ENCODE measurements around the gene THEM4. TPM values are rescaled to one million over a fixed set of nuclear protein-coding genes. Genes with fewer than 3 reads are reported as not detected.
"Not testable (repeated sequence)": the region's sequence is repeated elsewhere in the genome, so short reads cannot be mapped to it uniquely, and the experiment has no call there.

Gene THEM4
- polyA plus RNA-seq, 1 donor, result 16.1 TPM

DNA sequence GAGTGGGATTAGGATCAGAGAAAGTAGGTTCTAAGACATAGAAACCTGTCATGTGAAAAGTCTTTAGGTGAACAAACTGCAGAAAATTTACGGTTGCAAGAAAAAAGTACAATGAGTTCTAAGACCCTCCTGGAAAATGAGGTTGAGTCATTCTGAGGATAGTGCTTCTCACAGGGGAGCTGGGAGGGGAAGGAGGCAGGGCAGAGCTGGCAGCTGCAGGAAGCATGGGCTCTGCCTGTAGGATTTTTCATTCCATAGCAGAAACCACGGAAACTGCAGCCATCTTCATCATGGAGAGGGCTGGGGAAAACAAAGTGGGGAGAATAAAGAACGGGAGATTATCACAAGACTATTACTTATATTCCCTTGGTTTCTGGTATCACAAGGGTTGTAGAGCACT, 25.8 kb upstream of the THEM4 start:
- DNase-seq (ENCODE audit: low read depth), result no peak

DNA sequence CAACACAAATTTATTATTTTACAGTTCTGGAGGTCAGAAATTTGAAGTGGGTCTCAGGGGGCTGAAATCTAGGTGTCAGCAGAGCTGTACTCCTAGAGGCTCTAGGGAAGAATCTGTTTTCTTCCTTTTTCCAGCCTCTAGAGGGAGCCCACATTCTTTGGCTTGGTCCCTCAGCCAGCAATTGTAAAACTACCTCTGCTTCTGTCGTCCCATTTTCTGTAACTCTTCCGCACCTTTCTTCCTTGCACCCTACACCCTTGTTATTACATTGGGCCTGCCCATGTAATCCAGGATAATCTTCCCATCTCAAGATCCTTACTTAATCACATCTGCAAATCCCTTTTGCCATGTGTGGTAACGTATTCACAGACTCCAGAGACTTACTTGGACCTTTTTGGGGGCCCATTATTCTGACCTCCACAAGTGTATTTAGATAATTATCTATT, 24.8 kb upstream of the THEM4 start:
- no peak for DNase-seq (ENCODE audit: low read depth)

DNA sequence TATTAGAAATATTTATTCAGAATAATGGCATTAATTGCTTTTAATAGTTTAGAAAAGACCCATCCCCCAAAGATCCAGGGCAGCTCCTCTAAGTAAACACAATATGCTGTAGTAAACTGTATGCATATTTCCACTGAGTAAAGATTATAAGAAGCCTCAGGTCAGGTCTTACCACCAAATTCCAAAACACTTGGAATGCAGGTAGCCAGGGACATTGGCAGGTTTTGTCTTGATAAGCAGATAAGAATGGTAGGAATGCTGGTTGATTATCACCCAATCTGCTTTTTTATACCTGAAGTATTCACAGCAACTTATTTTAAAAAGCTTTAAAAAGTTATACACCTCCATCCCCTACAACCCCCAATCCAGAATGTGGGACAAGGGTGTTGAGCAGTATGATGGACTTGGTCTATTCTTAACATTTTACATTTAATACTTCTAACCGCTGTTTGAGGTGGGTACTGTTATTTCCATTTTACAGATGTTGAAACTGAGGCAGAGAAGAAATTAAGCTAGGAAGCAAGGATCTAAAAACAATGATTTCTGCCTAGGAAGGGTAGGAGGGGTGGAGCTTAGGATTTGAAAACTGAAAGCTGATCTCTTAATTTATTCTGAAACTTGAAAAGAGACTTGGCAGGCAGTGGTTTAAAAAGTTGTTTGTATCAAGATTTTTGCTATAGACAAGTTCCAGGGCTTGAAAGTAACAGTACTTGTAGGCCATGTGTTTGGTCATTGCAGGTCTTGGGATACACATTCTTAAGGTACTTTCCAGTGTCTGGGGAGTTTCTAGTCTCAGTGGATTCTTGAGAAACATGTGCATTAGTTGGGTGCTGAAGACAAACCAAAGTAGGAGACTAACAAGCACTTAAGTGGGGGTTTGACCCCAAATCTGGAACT, 15.6 kb upstream of the THEM4 start:
- no peak for DNase-seq (ENCODE audit: low read depth)

DNA sequence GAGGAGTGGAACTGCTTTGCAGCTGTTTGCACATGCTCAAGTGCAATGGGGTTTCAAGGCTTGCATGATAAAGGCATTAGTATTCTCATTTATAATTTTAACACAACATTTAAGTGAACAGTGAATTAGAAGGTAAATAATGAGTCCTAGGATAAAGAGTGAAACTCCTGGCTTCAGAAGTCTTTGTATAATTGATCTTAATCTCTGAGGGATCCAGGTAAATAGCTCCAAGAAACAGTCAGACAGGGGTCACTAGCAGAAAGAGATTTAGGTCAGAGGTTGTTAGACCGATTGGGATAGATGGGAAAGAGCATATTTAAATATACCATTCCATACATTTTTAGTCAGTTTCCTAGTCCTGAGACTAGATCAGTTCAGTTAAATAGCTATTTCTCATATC, 14.1 kb upstream of the THEM4 start:
- DNase-seq (ENCODE audit: low read depth), result no peak

DNA sequence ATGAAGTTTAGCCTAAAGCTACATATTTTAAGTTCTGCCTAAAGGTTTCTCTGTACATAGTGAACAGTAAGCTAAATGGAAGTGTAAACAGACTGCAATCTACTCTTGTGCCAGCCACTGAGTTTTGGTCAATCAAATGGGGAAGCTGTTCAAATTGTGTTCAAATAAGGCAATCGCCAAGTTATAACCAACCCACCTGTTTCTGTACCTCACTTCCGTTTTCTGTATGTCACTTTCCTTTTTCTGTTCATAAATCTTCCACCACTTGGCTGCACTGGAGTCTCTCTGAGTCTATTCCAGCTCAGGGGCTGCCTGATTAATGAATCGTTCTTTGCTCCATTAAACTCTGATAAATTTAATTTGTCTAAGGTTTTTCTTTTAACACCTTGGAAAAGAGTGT, 10.8 kb upstream of the THEM4 start:
- DNase-seq (ENCODE audit: low read depth), result no peak

DNA sequence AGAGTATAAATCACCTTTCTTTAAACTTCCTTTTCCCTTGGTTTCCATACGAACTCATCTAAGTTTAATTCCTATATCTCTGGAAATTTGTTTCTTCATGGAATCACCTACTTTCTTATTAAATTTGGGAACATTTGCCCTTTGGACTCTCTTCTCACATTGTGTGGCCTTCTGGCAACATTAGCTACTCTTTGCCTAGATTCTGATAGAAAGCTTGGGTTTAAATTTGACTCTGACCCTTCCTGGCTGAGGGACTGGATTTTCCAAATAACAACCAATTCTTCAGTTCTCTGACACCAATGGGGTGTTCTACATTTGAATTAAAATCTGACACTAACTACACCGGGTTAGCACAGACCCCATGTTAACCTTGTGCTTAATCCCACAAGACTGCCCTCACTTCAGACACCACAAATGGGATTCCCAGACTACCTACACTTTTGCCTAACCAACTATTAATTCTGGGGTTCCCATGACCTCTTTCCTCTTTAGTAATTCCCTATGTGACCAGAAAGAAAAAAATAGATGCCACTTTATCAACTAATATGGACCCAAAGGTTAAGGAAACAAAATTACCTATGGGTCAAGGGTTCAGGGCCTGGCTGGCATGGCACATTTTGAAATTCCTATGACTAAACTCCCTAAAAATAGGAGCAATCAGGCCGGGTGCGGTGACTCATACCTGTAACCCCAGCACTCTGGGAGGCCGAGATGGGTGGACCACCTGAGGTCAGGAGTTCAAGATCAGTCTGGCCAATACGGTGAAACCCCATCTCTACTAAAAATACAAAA, 9.7 kb upstream of the THEM4 start:
- no peak for DNase-seq (ENCODE audit: low read depth)

DNA sequence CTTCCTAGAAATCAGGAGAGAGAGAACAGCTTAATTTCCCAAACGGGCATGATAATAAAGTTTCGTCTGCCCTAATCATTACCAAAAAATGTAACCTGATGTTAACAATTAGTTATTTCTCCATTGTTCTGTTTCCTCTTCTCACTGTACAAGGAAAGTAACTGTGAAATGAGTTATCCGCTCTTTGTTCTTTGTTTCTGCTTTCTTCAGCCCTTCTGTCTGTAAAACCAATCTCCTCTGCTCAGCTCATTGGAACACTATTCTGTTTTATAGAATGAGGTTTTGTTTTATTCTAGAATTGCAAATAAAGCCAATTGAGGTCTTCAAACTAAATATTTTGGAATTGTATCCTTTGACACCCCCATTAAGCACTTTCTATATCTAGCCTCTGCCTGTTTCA, 8.8 kb upstream of the THEM4 start:
- no peak for DNase-seq (ENCODE audit: low read depth)

DNA sequence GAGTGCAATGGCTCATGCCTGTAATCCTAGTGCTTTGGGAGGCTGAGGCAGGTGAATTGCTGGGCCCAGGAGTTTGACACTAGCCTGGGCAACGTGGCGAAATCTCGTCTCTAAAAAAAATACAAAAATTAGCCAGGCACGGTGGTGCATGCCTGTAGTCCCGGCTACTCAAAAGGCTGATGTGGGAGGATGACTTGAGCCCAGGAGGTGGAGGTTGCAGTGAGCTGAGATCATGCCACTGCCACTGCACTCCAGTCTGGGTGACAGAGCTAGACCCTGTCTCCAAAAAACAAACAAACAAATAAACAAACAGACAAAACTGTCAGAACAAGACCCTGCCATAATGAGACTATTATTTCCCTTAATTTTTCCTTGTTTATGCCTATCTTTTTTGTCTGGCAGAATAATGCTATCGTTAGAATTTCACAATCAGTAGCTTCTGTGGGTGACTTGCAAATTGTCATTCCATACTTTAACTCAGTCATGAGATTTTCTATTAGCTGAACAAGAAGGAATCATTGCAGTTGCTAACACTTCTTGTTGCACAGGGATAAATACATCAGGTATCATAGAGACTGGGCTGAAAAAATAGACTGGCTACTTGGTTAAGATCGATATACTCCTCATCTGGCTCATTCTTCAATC, 7.5 kb upstream of the THEM4 start:
- no peak for DNase-seq (ENCODE audit: low read depth)

DNA sequence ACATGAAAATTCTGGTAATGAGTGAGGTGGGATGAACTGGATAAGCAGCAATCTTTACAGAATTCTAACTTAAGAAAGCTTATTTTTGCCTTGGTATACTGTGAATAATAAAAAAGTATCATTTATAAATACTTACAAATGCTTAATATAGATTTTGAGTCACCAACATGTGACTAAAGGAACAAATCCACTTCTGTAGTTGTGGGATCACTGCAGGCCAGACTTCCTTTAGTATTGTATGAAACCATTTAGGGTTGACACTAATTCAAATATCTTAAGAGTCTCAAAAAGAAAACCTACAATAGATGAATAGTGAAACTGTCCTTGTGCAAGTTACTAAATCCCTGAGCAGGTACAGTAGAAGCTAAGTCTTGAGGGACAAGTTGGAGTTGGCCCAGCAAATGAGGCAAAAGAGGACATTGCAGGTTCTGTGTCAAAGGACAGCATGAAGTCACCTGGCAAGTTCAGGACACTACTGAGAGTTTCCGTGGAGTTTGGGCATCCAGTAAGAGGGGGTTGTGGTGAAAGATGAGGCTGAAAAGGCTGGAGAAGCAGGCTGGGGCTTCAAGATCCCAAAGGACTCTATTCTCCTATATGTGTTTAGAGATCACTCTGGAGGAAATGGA, 5.9 kb upstream of the THEM4 start:
- no peak for DNase-seq (ENCODE audit: low read depth)

DNA sequence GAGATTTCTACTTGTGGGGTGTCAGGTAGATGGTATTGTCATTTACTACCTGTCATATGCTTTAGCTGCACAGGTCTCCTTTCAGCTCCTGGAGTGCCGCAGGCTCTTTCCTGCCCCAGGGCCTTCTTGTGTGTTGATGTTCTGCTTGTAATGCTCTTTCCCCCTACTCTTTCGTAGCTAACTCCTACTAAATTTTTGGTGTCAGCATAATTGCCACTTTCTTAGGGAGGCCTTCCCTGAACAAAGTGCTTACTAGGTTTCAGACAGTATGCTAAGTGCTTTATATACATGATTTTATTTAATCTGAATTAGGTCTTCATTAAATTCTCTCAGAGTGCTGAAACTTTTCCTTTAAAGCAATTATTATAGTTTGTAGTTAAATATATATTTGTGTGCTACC, 4.8 kb upstream of the THEM4 start:
- DNase-seq (ENCODE audit: low read depth), result no peak

DNA sequence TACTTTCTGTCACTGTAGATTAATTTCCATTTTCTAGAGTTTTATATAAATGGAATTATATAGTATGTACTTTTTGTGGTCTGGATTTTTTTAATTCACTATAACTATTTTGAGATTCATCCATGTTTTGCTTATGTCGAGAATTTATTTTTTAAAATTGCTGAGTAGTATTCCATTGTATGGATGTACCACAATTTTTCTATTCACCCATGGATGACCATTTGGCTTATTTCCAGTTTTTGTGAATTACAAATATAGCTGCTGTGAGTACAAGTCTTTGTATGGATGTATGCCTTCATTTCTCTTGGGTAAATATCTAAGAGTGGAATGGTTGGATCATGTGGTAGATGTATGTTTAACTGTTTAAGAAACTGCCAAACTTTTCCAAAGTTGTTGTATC, 3.7 kb upstream of the THEM4 start:
- DNase-seq (ENCODE audit: low read depth), result no peak

DNA sequence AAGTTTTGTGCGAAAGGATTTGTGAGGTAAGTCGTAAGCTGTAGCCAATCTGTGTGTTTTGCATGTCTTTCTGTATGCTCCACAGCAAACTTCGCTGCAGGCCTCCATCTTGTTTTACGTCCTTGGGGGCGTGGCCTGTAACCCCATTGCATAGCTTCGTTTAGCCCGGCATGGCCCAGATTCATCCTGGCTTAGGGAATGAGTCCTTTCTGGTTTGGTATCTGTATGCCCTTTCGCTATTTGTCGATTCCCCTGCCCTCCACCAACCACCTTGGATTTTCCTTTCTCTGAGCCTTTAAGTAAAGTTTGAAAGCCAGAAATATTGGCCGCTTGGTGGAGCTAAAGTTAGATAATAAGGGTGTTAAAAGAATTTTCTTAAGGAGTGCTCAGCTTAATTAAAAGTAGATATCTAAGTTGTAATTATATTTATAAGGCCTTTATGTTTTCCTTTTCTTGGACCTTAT, 1.1 kb downstream of the THEM4 start:
- DNase-seq (ENCODE audit: low read depth), result no peak

DNA sequence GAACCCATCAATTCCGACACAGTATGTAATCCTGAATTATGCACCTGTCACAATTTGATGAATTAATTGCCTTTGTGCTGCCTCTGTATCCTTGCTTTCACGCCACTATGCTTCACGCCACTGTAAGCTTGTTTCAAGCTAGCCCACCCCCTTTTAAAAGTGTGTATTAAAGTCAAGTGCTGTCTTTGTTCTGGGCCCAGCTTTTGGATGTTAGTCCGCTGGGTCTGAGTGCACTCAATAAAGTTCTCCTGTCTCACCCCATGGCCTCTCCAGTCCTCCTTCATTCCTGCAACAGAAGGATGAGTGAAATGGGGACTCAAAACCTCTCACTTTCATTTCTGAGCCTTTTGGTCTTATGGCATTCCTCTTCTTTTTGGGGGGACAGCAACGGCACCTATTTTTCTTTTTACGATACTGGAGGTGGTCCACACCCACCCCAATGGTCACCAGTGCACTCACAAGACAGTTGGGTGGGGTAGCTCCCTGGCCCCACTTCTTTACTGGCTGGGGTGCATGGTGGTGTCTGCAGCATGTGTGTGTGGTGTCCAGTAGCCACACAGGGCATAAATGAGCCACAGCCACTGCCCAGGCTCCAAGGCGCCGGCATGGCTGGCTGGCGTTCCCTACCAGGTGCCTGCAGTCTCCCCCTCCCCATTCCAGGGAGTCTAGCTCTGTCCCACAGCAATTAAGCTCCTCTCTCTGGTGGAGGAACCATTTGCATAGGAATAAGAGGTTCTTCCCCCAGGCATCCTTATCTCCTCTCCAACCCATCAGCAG, 1.8 kb downstream of the THEM4 start:
- DNase-seq (ENCODE audit: low read depth), result no peak

DNA sequence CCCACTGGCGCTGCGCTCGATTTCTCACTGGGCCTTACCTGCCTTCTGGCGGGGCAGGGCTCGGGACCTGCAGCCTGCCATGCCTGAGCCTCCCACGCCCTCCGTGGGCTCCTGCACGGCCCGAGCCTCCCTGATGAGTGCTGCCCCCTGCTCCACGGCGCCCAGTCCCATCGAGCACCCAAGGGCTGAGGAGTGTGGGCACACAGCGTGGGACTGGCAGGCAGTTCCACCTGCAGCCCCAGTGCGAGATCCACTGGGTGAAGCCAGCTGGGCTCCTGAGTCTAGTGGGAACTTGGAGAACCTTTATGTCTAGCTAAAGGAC, 3.0 kb downstream of the THEM4 start:
- not testable (repeated sequence) for DNase-seq (ENCODE audit: low read depth)

DNA sequence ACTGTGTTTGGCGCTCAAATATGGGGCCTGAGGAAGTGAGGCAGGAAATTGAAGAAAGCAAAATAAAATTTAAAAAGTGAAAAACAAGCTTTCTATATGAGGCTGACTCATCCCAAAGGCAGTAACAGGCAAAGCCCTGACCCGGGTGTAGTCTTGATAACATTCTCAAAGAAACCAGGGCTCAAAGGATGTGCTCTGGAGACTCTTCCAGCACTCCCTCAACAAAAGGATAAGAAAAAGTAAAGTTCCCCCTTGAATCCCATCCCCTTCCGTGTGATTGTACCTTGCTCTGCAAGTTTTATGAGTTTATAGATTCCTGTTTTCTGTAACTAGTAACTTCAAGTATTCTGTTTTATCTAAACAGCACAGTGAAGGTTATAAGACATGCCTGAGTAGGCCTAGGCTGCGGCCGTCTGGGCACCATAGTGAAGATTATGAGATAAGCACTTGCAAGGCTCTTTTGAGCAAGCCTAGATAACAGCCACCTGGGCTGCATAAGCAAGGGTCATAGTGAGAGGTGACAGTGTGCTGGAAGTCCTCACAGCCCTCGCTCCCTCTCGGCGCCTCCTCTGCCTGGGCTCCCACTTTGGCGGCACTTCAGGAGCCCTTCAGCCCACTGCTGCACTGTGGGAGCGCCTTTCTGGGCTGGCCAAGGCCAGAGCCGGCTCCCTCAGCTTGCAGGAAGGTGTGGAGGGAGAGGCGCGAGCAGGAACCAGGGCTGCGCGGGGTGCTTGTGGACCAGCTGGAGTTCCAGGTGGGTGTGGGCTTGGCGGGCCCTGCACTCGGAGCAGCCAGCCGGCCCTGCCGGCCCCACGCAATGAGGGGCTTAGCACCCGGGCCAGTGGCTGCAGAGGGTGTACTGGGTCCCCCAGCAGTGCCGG, 3.6 kb downstream of the THEM4 start:
- not testable (repeated sequence) for DNase-seq (ENCODE audit: low read depth)

DNA sequence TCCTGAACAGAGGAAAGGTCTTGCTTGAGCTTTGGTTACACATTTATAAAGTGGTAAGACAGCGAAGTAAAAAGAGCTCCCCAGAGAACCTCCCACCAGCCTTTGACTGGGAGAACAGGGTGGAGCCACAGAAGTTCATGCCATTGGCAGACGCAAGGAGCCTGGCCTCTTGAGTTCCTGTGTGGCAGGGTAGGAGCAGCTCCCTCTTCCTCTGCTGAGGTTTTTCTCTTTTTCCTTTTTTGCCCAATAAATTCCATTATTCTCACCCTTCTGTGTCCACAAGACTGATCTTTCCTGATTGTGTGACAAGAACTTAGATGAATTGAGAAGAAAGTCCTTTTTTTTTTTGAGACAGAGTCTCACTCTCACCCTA, 4.3 kb downstream of the THEM4 start:
- no peak for DNase-seq (ENCODE audit: low read depth)

DNA sequence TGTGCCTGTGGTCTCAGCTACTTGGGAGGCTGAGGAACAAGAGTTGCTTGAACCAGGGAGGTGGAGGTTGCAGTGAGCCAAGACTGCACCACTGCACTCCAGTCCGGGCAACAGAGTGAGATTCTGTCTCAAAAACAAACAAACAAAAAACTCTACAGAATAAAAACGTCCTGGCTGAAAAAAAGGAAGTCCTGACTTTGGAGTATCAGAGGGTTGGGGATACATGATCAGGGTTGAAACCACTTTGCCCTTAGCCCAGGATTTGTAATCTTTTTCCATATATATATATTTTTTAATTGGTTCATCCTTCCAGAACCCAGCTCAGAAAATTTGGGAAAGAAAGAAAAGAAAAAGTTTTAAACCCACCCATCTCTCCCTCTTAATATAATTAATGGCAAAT, 6.5 kb downstream of the THEM4 start:
- no peak for DNase-seq (ENCODE audit: low read depth)

DNA sequence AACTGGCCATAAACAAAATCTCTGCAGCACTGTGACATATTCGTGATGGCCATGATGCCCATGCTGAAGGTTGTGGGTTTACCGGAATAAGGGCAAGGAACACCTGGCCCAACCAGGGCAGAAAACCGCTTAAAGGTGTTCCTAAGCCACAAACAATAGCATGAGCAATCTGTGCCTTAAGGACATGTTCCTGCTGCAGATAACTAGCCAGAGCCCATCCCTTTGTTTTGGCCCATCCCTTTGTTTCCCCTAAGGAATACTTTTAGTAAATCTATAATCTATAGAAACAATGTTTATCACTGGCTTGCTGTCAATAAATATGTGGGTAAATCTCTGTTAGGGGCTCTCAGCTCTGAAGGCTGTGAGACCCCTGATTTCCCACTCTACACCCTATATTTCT, 8.5 kb downstream of the THEM4 start:
- DNase-seq (ENCODE audit: low read depth), result not testable (repeated sequence)

DNA sequence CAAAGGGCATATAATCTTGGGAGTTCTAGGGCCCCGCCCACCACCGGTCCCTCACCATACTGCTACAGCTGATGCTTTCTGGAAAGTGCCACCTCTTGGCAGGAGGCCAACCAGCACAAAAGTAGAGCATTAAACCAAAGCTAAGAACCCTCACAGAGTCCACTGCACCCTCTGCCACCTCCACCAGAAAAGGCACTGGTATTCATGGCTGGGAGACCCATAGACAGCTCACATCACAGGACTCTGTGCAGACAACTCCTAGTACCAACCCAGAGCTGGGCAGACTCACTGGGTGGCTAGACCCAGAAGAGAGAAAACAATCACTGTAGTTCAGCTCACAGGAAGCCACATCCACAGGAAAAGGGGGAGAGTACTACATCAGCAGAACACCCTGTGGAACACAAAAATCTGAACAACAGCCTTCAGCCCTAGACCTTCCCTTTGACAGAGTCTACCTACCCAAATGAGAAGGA, 10.8 kb downstream of the THEM4 start:
- no peak for DNase-seq (ENCODE audit: low read depth)

DNA sequence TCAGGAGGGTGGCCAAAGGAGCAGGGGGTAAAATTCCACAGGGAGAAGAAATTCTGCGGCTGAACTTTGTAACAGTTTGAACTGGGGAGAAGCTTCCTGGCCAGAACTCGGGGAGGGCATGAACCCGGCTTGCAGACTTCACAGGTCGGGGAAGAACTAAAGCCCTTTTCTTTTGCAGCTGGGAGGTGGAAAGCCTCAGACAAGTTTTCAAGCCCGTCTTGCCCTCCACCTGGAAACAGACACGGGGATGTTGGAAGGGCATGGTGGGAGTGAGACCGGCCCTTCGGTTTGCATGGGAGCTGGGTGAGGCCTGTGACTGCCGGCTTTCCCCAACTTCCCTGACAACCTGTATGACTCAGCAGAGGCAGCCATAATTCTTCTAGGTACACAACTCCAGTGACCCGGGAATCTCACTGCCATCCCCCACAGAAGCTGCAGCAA, 11.3 kb downstream of the THEM4 start:
- no peak for DNase-seq (ENCODE audit: low read depth)
